Left kidney (tissue), 2 donors: ENCODE data around the gene KLRC3. TPM values are rescaled to one million over a fixed set of nuclear protein-coding genes. Genes with fewer than 3 reads are reported as not detected.
"Not testable (repeated sequence)": the region's sequence is repeated elsewhere in the genome, so short reads cannot be mapped to it uniquely, and the experiment has no call there.

ENCODE experiments used
- DNase-seq: peaks from one replicate; pipeline ENCODE4 v3.0.0-alpha.2; 2013
- polyA plus RNA-seq: library from polyadenylated mRNA; unstranded; fragments of 120-200 nt; gene quantifications from one replicate; pipeline ENCODE4 v1.2.1, GENCODE V29; 2013; ENCODE audit not compliant: insufficient read length

KLRC3 gene
- polyA plus RNA-seq, 1 donor: 0.27 TPM

DNA sequence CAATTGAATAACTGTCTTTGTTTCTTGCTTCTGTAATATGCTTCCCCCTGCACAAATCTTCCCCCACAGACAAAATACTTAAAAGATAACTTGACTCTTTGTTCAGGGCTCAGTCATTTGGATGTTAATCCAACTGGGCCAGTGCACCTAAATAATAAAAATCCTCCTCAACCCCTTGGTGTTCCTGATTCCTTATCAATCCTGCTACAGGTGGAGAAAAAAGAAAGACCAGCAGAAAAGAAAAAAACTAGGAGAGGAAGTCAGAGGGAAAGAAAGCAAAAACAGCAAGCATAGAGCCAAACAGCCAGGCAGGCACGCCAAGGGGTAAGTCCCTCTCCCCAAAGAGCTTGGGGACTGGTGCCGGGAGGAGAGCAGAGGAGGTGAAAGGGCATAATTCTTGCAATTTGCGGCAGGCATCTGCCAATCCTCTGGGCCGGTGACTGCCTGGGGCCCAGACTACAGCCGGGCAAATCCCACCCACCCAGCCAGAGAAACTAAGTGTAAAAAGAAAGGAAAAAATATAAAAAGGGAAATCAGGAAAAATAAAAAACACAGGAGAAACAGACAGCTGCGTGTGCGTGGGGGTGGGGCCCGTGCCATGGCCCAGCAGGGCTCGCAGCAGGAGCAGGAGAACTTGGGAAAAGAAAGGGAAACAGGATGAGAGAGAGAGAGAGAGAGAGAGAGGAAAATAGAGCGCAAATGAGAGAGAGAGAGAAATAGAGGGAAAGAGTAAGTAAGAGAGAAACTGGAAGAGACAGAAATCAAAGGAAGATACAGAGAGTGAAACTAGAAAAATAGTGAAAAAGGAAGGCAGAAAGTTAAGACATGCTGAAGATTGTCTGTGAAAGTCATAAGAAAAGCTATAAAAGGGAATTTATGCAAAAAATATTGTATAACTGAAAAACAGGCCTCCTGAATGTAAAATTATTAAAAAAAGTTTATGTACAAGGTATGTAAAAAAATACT lies 51.9 kb downstream of the KLRC3 start:
- no peak for DNase-seq

GRCh38 chr12:10367714-10368113 lies 52.7 kb downstream of the KLRC3 start:
- not testable (repeated sequence) for DNase-seq

GRCh38 chr12:10366875-10367274 lies 53.5 kb downstream of the KLRC3 start:
- peak; percentile 26 for DNase-seq

DNA sequence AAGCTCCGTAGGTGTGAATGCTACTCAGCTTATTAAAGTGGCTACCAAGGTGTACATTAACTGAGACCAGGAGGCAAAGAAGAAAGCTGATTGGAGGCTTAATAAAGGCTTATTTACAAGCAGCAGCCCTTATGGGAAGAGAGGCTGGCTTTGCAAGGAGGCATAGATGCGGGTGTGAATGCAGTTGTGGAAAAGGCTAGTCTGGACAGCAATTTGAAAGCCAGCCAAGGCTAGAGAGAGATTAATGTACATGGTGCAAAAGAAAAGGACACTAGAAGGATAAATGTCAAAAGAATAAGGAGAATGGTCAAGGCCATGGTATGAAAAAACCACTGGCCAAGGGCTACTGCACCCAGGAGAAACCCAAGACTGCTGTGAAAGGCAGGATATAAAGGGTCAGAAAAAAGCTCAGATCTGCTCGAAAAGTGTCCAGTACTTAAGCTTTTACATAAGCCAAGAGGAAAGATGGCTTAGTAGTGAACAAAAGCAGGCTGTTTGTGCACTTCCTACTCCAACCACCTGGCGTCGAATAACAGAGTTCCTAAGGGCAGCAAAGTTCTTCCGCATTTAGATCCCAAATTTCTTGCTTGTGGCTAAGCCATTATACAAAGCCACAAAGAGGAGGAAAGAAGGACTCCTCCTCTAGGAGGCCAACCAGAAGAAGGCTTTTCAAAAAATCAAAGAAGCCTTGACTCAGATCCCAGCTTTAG lies 54.5 kb downstream of the KLRC3 start:
- DNase-seq: no peak

DNA sequence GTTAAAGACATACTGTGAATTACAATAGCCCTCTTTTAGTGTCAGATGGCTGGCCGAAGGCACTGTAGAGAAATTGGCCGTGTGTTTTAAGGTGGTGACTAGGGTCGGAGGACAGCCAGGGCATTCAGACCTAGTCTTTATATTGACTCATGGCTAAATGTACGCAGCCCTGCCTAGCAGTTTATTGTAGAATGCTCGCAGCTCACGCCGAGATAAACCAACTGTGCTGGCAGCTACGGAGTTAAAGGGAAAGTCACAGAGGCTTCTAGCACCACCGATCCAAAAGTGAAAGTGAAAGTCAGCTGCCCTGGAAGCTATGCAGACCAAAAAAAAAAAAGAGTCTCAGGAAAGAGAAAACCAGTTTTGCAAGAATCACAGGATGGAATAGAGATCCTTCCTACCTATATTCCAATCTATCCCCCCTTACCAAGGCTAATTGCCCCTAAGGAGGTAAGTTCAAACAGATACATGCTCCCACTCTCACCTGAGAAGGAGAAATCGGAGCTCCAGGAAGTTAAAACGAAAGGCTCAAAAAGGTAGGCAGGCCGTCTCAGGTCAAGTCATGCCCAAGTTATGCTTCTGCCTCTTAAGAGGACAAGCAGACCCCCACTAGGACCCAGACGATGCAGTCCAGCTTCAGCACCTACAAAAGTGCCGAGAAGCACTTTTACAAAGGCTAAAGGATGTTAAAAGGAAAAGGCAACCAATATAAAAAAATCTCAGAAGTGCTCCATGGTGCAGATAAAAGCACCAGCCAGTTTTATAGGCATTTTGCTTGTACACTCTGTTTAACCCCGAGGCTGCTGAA lies 55.4 kb downstream of the KLRC3 start:
- peak; percentile 90 for DNase-seq

DNA sequence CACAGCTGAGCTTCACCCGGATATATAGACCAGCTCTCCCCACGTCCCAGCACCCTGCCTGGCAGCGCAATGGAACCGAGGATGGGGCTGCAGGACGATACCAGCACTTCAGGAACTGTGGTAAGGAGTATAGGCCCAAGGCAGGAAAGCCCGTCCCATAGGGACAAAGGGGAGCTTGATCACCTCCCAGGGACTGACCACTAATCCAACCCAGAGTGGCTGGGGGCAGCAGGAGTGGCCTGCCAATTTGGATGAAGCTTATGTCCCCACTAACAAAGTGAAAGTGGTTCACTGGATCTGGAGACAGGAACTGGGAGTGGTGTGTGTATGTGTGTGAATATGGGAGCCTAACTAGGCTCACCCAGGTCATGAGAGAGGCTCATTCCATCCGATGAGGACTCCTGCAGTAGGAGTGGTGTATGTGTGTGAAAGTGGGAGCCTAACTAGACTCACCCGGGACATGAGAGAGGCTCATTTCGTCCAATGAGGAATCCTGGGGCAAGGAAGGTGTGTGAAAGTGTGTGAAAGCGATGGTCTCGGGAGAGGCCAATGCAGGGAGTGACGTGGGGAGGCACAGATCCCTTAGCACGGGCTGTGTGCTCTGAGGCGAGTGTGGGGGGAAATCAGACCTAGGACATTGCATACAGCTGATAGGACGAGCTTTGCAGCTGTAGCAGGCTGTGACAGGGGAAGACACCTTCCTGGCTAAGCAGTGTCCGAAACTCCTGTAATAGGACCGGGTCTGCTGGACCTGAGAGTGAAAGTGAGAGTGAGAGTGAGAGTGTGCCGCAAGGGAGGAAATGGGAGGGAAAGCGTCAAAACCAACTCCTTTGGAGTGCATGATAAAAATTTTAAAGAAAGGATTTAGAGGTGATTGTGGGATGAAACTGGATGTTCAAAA lies 56.2 kb downstream of the KLRC3 start:
- DNase-seq: peak; percentile 60

GRCh38 chr12:10363658-10363913 lies 56.8 kb downstream of the KLRC3 start:
- peak; percentile 38 for DNase-seq

GRCh38 chr12:10362828-10363657 lies 57.4 kb downstream of the KLRC3 start:
- peak; percentile 47 for DNase-seq

DNA sequence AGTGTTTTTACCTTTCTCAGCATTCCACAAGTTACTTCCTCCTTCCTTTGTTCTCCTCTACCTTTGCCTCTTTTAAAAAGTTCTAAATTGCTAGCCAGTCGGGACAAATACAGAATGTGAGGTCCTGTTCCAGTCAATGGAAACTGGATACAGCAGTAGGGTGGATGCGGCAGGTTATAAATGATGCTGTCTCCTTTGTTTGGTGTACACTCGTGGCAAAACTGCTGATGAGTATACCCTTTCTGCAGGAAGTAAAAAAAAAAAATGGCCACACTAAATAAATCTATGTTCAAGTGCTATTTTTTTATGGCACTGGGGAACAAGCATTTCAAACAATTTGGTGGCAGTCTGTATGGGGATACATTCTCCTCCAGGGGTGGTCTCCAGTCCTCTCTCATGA lies 58.1 kb downstream of the KLRC3 start:
- DNase-seq: no peak

Other genes starting within 250 kb of the KLRC3 start
- 1.3 TPM for gene OLR1, start 248.5 kb downstream of the KLRC3 start, polyA plus RNA-seq
- gene TMEM52B, start 241.6 kb downstream of the KLRC3 start, polyA plus RNA-seq: 147 TPM
- gene GABARAPL1, start 207.7 kb downstream of the KLRC3 start, polyA plus RNA-seq: 74.4 TPM
- 0.37 TPM for gene KLRD1, start 112.7 kb downstream of the KLRC3 start, polyA plus RNA-seq
- gene KLRK1, start 30.6 kb downstream of the KLRC3 start, polyA plus RNA-seq: 1.8 TPM
- gene KLRC4, start 10.8 kb downstream of the KLRC3 start, polyA plus RNA-seq: not detected
- not detected for gene KLRC2, start 15.4 kb upstream of the KLRC3 start, polyA plus RNA-seq
- 2.2 TPM for gene KLRC1, start 32.8 kb upstream of the KLRC3 start, polyA plus RNA-seq
- 1.5 TPM for gene EIF2S3B, start 85.3 kb upstream of the KLRC3 start, polyA plus RNA-seq
- 43.7 TPM for gene MAGOHB, start 193.0 kb upstream of the KLRC3 start, polyA plus RNA-seq